Regular cardiac myocyte (primary cell): ENCODE data around the gene EYA4. TPM values are rescaled to one million over a fixed set of nuclear protein-coding genes. Genes with fewer than 3 reads are reported as not detected.

Experiments
- total RNA-seq: library from RNA; depleted of rRNA; stranded (reverse); fragments of >200 nt; gene quantifications from 2 replicates; pipeline ENCODE4 v1.2.3, GENCODE V29; 2014

EYA4 gene, protein sequence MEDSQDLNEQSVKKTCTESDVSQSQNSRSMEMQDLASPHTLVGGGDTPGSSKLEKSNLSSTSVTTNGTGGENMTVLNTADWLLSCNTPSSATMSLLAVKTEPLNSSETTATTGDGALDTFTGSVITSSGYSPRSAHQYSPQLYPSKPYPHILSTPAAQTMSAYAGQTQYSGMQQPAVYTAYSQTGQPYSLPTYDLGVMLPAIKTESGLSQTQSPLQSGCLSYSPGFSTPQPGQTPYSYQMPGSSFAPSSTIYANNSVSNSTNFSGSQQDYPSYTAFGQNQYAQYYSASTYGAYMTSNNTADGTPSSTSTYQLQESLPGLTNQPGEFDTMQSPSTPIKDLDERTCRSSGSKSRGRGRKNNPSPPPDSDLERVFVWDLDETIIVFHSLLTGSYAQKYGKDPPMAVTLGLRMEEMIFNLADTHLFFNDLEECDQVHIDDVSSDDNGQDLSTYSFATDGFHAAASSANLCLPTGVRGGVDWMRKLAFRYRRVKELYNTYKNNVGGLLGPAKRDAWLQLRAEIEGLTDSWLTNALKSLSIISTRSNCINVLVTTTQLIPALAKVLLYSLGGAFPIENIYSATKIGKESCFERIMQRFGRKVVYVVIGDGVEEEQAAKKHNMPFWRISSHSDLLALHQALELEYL
- total RNA-seq = 0.19 and 2.0 TPM in 2 replicates

DNA sequence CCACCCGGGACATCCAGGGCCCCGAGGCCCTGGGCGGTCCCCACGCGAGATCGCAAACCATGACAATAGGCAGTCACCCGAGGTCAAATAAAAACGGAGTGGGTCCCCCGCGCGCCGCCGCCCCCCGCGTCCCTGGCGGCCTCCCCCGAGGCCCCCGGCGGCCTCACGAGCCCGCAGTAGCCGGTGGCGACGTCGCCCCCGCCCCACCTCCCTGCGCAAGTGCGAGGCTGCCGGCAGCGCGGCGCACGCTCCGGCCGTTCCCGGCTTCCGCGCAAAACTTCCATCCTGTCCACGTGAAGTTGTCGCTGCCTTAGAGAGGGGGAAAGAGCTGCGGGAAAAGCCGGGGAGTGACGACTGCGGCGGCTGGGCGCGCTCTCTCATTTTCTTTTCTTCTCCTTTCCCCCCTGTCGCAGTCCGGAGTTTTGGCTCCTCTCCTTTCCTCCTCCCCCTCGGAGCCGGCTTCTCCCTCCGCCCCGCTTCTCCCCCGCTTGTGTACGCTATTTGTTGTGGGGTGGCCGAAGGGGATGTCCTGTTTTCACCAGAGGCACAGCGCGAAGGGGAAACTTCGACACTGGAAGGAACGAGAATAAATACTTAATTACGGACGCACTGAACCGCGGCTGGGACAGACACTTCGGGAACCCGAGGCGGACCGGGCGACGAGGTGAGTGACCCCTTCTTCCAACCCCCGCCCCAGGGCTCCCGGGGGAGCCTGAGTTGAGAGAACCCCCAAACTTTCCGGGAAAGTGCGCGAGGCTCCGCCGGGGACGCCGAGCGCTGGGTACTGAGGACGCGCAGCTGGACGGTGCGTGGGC, at the start of gene EYA4:
EYA4 (plus strand) TSS at position 272 of the 815 bp plus-strand sequence. CDS start 33,424 bp downstream, outside the sequence.

